GM12873 (cell line): ENCODE measurements around the gene GTF3C5.

ENCODE experiments used
- TF ChIP-seq, protein P1 (sequence below): IDR thresholded peaks from 2 replicates; pipeline ENCODE4 v1.5.1; 2012; ENCODE audit warnings: low read depth, mild to moderate bottlenecking, moderate library complexity, low read length, control low read depth; ENCODE audit not compliant: insufficient read depth; ENCODE audit errors: missing control alignments

Gene GTF3C5

DNA sequence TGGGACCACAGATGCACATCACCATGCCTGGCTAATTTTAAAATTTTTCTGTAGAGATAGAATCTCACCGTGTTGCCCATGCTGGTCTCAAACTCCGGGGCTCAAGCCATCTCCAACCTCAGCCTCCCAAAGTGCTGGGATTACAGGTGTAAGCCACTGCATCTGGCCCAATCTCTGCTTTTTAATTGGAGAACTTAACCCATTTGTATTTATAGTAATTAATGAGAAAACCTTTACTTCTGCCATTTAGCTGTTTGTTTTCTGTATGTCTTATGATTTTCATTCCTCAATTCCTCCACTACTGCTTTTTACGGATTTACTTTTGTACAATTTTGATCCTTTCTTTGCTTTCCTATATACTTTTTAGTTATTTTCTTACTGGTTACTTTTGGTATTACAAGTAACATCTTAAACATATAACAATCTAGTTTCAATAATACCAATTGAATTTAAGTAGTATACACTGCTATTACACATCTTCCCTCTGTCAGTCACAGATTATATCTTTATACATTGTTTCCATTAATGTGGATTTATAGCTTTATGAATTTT is 64.1 kb downstream of the GTF3C5 start:
- TF ChIP-seq, protein P1, sequence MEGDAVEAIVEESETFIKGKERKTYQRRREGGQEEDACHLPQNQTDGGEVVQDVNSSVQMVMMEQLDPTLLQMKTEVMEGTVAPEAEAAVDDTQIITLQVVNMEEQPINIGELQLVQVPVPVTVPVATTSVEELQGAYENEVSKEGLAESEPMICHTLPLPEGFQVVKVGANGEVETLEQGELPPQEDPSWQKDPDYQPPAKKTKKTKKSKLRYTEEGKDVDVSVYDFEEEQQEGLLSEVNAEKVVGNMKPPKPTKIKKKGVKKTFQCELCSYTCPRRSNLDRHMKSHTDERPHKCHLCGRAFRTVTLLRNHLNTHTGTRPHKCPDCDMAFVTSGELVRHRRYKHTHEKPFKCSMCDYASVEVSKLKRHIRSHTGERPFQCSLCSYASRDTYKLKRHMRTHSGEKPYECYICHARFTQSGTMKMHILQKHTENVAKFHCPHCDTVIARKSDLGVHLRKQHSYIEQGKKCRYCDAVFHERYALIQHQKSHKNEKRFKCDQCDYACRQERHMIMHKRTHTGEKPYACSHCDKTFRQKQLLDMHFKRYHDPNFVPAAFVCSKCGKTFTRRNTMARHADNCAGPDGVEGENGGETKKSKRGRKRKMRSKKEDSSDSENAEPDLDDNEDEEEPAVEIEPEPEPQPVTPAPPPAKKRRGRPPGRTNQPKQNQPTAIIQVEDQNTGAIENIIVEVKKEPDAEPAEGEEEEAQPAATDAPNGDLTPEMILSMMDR: no peak

GRCh38 chr9:133098104-133098754 is 67.4 kb downstream of the GTF3C5 start:
- TF ChIP-seq, protein P1: no peak

- TF ChIP-seq, protein P1: no peak
These were observed 68.1 kb downstream of the GTF3C5 start for GRCh38 chr9:133098871-133099270.

GRCh38 chr9:133099726-133100505 is 69.1 kb downstream of the GTF3C5 start:
- TF ChIP-seq, protein P1: no peak

DNA sequence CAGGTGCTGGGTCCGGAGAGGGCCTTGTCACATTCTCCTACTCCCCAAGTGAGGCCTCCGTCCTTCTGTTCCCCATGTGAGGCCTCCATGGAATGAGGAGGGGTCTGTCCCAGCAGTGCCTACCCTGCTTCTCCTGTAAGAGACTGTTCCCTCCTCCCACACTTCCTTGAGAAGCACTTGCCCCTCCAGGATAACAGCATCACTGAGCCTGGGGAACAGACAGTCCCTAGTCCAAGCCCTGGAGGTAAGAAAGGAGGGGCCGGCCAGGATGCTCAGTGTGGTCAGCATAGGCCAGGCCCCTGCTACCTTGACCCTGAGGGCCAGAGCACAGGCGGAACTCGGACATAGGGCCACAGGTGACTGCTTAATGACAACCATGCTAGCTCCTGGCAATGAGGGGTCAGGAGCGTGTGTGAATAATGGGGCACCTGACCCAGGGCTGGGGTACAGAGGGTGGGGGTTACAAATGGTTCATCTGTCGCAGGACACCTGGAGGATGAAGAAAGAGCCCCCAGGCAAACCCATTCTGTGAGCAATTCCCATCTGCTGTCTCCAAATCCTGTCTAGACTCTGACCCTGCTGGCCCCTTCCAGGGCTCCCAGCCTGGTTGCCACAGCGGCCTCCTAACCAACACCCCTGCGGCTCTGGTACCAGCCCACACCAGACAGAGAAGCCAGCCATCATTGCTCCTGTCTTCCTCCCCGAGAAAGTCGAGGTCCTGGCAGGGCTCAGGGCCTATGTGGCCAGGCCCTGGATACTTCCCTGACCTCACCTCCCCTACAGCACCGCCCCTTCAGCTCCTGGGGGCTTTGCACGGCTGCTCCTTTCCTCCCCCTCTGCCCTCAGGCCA is 69.9 kb downstream of the GTF3C5 start:
- TF ChIP-seq, protein P1: no peak

DNA sequence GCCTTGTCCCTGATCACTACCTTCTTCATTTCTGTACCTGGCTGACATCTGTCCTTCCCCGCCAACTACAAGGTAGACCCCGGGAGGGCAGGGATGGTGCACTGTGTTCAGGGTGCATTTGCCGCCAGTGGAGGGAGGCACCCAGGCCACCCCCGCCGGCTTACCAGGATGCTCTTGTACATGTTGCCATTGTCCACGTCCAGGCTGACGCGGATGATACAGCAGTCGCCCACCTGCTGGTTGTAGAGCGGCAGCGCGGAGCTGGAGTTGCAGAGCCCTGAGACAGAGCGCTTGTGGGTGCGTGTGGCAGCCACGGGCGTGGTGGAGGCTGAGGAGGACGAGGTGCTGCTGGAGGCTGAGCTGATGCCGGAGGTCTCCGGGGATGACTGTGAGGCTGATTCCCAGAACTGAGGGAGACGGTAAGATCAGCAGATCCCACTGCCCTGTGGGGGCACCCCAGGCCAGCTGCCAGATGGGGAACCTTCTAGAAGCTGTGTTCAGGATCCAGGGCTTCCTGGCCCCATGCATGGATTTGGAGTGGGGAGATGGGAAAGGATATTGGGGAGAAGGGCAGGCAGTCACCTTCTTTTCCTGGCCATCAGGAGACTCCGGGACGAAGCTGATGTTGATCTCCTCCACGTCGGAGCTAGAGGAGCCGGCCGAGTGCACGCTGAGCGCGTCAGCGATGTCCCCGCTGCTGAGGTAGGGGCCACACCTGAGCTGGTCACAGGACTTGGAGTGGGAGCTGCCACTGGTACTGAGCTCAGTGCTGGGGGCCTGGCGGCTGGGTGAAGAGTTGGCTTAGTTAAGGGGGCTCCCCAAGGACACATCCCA is 70.8 kb downstream of the GTF3C5 start:
- TF ChIP-seq, protein P1: no peak
